Keratinocyte (primary cell): Measurements from ENCODE around the gene ARHGEF3. TPM values are rescaled to one million over a fixed set of nuclear protein-coding genes. Genes with fewer than 3 reads are reported as not detected.
A peak's percentile ranks its signal among the peaks of the same experiment; 100 is the strongest.

ENCODE experiments used
- DNase-seq: peaks from one replicate; pipeline ENCODE4 v3.0.0-alpha.2; 2011; ENCODE audit warnings: low read depth, missing footprints, low spot score
- FAIRE-seq: peaks from 2 replicates; lab custom pipeline; 2011; peaks lifted over from hg19 to GRCh38; lab: Jason Lieb, UNC
- H2AFZ ChIP-seq: 2 replicates; pipeline ENCODE4 v1.6.0; 2012; ENCODE audit warnings: low read length, control low read depth, inconsistent platforms; ENCODE audit not compliant: control insufficient read depth
- H3K27ac ChIP-seq: 2 replicates; pipeline ENCODE4 v1.5.1; 2011; ENCODE audit warnings: low read length; ENCODE audit not compliant: control insufficient read depth, insufficient read depth
- H3K27me3 ChIP-seq: 3 replicates; pipeline ENCODE4 v1.6.0; 2011; ENCODE audit warnings: low read length; ENCODE audit not compliant: control insufficient read depth, insufficient read depth; ENCODE audit errors: extremely low read depth
- H3K36me3 ChIP-seq, 2 experiments: 2 replicates in 1 of 2; 3 replicates in 1 of 2; pipeline ENCODE4 v1.5.1; 2011; ENCODE audit warnings: low read length in 2 of 2, mild to moderate bottlenecking in 1 of 2; ENCODE audit not compliant: control insufficient read depth in 2 of 2, insufficient read depth in 2 of 2; ENCODE audit errors: extremely low read depth in 1 of 2
- H3K4me1 ChIP-seq: 3 replicates; pipeline ENCODE4 v1.5.1; 2011; ENCODE audit warnings: low read length; ENCODE audit not compliant: control insufficient read depth, insufficient read depth; ENCODE audit errors: extremely low read depth
- H3K4me2 ChIP-seq: 3 replicates; pipeline ENCODE4 v1.6.0; 2011; ENCODE audit warnings: low read depth, low read length; ENCODE audit not compliant: control insufficient read depth, insufficient read depth; ENCODE audit errors: extremely low read depth
- H3K4me3 ChIP-seq, 3 experiments: fragments of 200-600 bp in 1 of 3; sonication (generic) in 1 of 3; 2 replicates in 2 of 3; 3 replicates in 1 of 3; pipeline ENCODE4 v1.5.1; 2011 to 2016; ENCODE audit warnings: low read length in 3 of 3, mild to moderate bottlenecking in 3 of 3, control low read depth in 2 of 3, inconsistent platforms in 1 of 3, low read depth in 1 of 3, mixed read lengths in 1 of 3, mixed run types in 1 of 3, moderate library complexity in 1 of 3; ENCODE audit not compliant: control insufficient read depth in 2 of 3, insufficient read depth in 2 of 3; ENCODE audit errors: extremely low read depth in 1 of 3
- H3K79me2 ChIP-seq: 2 replicates; pipeline ENCODE4 v1.6.0; 2012; ENCODE audit warnings: low read length; ENCODE audit not compliant: control insufficient read depth, insufficient read depth
- H3K9ac ChIP-seq: 3 replicates; pipeline ENCODE4 v1.6.0; 2011; ENCODE audit warnings: low read length; ENCODE audit not compliant: control insufficient read depth, insufficient read depth; ENCODE audit errors: extremely low read depth
- H3K9me1 ChIP-seq: 3 replicates; pipeline ENCODE4 v1.6.0; 2011; ENCODE audit warnings: low read length; ENCODE audit not compliant: control insufficient read depth, insufficient read depth; ENCODE audit errors: extremely low read depth
- H3K9me3 ChIP-seq: 2 replicates; pipeline ENCODE4 v1.5.1; 2012; ENCODE audit warnings: low read depth, low read length; ENCODE audit not compliant: control insufficient read depth
- H4K20me1 ChIP-seq: 3 replicates; pipeline ENCODE4 v1.6.0; 2011; ENCODE audit warnings: low read length; ENCODE audit not compliant: control insufficient read depth, insufficient read depth; ENCODE audit errors: extremely low read depth
- CTCF ChIP-seq, 3 experiments: IDR thresholded peaks in 1 of 3; conservative IDR thresholded peaks in 1 of 3; optimal IDR thresholded peaks in 1 of 3; 2 replicates in 2 of 3; 3 replicates in 1 of 3; pipeline versions ENCODE3 to v1.5.1; 2011; ENCODE audit warnings: low read length in 3 of 3, mild to moderate bottlenecking in 3 of 3, moderate library complexity in 2 of 3, control low read depth in 1 of 3, inconsistent platforms in 1 of 3; ENCODE audit not compliant: insufficient read depth in 2 of 3; ENCODE audit errors: extremely low read depth in 1 of 3
- EZH2 ChIP-seq: IDR thresholded peaks from one replicate; pipeline ENCODE4 v1.6.1; 2012; ENCODE audit warnings: inconsistent platforms, mild to moderate bottlenecking, low read length, moderate library complexity
- dilution Hi-C: fragments of 300-500 bp; cut with MboI; formaldehyde crosslinking; loops from one replicate; pipeline ENCODE4 v1.7.0; 2020; ENCODE audit warnings: low sequenced_read_pairs; ENCODE audit not compliant: extremely low pct_ligation_motif_present
- polyA plus RNA-seq, 5 experiments: library from polyadenylated mRNA; depleted of rRNA in 3 of 5; stranded (reverse) in 3 of 5; stranded (forward) in 1 of 5; unstranded in 1 of 5; fragments of >200 nt; gene quantifications; 1 replicate in 1 of 5; 2 replicates in 3 of 5; 3 replicates in 1 of 5; pipeline versions ENCODE4 v1.2.1 to v1.2.3, GENCODE V29; 2011 to 2012; ENCODE audit warnings: missing spikeins in 2 of 5, low read depth in 1 of 5, low replicate concordance in 1 of 5

Gene ARHGEF3
- polyA plus RNA-seq, 1 donor (not counting 4 experiments of a cell fraction or from before 2014, with no cell fraction given), result 26.2 TPM

DNA sequence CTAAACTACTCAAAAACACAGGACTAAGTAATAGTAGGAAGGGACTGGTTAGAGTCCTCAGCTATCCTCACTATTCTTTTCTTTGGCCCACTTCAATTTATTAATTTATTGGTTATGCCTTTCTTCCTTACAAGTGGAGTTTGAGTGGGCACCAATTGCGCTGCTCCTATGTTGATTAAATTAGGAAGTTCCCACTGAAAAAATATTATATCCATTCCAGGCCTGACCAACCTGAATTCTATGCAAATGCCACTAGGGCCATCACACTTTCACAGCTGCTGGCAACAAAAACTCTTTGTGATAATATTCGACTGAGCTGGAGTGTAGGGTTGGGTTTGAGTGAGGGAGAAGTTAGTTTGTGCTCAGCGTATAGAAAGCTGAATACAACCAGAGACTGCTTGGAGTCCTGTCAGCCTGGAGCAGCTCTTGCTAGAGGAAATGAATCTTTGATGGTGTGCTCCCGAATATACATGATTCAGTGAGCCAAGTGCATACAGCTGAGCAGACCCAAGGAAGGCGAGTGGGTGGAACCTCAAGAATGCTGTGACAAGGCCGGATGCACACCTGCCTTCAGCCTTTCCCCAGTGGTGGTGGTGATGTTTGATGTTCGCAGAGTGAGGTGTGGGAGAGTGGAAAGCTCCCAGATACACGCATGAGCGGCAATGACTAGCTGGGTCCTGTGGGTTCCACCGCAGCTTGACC, 1.5 kb downstream of the ARHGEF3 start:
- Histone ChIP-seq H3K9ac (peak overlapping the region; percentile 87), H3K36me3 (no peaks in the 10 kb centered on the region), H3K4me2 (peak overlapping the region; percentile 85), H3K9me1 (no peaks in the 10 kb centered on the region), H3K27me3 (no peaks in the 10 kb centered on the region), H2AFZ (no peak overlapping the region), H3K27ac (no peak overlapping the region), H3K4me3 (peak overlapping the region; percentile 85 to 96 (median 94)), H3K9me3 (no peaks in the 10 kb centered on the region), H3K79me2 (peaks cover 60% of the 10 kb centered on the region), H4K20me1 (peaks cover 2% of the 10 kb centered on the region), H3K4me1 (peaks cover 31% of the 10 kb centered on the region)
- FAIRE-seq, result peak; percentile 66
- TF ChIP-seq EZH2 (no peak), CTCF (optimal IDR thresholded peaks at IDR 0.05 in 1 of 3, IDR thresholded peaks at IDR 0.05 in 1 of 3, conservative IDR thresholded peaks at IDR 0.05 in 1 of 3; ENCODE audit: extremely low read depth in 1 of 3, insufficient read depth in 2 of 3, low read length in 3 of 3) (no peak)
- dilution Hi-C loops, result no loop called here
- no peak for DNase-seq

DNA sequence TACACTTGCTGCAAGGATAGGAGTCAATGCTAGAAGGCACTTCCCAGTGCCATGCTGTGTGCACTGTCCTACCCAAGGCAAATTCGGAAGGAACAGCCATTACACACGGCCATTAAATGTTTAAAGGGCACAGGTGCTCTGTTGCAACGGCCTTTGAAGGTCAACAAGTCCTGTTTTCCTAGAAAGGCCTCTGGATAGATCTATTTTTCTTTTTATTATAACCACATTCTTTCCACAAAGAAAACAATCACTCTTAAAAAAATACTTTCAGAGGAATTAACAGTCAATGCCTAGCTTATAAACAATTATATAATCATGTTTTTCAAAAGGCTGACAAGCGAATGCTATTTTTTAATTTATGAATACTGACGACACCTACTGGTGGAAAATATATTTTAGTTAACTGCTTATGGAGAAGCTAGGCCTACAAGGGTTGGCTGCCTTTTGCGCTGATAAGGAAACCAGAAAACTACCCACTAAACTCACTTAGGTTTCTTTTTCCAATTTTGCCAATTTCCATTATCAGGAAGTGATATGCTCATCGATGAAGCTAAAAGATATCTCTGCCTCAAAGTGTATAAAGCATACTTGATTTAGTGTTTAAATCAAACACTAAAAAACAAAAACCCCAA, 2.4 kb downstream of the ARHGEF3 start:
- Histone ChIP-seq H3K79me2 (peaks cover 68% of the 10 kb centered on the region), H3K9ac (peak overlapping the region; percentile 53)
- DNase-seq, result no peak

More for the DNA sequence above, 2.4 kb downstream of the ARHGEF3 start:
- dilution Hi-C loops, result no loop called here
- no peak overlapping the region for H3K27ac ChIP-seq
- no peak for FAIRE-seq
- peaks cover 2% of the 10 kb centered on the region for H4K20me1 ChIP-seq
- TF ChIP-seq EZH2 (no peak), CTCF (optimal IDR thresholded peaks at IDR 0.05 in 1 of 3, IDR thresholded peaks at IDR 0.05 in 1 of 3, conservative IDR thresholded peaks at IDR 0.05 in 1 of 3; ENCODE audit: extremely low read depth in 1 of 3, insufficient read depth in 2 of 3, low read length in 3 of 3) (peak; percentile 3 to 44 (median 35))
- H3K4me2 ChIP-seq, result peak overlapping the region; percentile 85
- H3K36me3 ChIP-seq, result peaks cover 0 to 4% of the 10 kb centered on the region in 2 experiments
- H3K9me1 ChIP-seq, result no peaks in the 10 kb centered on the region
- H3K4me1 ChIP-seq, result peaks cover 31% of the 10 kb centered on the region
- H3K4me3 ChIP-seq, result peak overlapping the region; percentile 60 to 96 (median 85)
- H2AFZ ChIP-seq, result no peak overlapping the region
- H3K27me3 ChIP-seq, result no peaks in the 10 kb centered on the region
- no peaks in the 10 kb centered on the region for H3K9me3 ChIP-seq
